GM12801 (cell line): ENCODE data around the gene TMOD1.

ENCODE experiments used
- CTCF ChIP-seq: IDR thresholded peaks from one replicate; pipeline ENCODE4 v1.5.1; 2011; ENCODE audit warnings: control low read depth; ENCODE audit not compliant: insufficient read length; ENCODE audit errors: extremely low read depth

TMOD1 gene

GRCh38 chr9:97548819-97549540 lies 47.5 kb downstream of the TMOD1 start:
- no peak for TF ChIP-seq CTCF

- no peak for TF ChIP-seq CTCF
Observed at GRCh38 chr9:97550386-97550785, 48.9 kb downstream of the TMOD1 start.

- TF ChIP-seq CTCF = no peak
Observed at GRCh38 chr9:97551308-97551707, 49.8 kb downstream of the TMOD1 start.

GRCh38 chr9:97553141-97553540 lies 51.7 kb downstream of the TMOD1 start:
- no peak for TF ChIP-seq CTCF

- no peak for TF ChIP-seq CTCF
Observed at GRCh38 chr9:97553841-97554240, 52.4 kb downstream of the TMOD1 start.

- no peak for TF ChIP-seq CTCF
Observed at GRCh38 chr9:97554566-97555075, 53.2 kb downstream of the TMOD1 start.

GRCh38 chr9:97555164-97555563 lies 53.7 kb downstream of the TMOD1 start:
- no peak for TF ChIP-seq CTCF
